ENCODE measurements around the gene DENND1A.

DENND1A gene

GRCh38 chr9:123608104-123608503 lies 321.8 kb downstream of the DENND1A start:
- no peak for DNase-seq

- no peak for DNase-seq
Observed at GRCh38 chr9:123607479-123607878, 322.4 kb downstream of the DENND1A start.

GRCh38 chr9:123606141-123606540 lies 323.8 kb downstream of the DENND1A start:
- no peak for DNase-seq

GRCh38 chr9:123605286-123605685 lies 324.6 kb downstream of the DENND1A start:
- no peak for DNase-seq

- no peak for DNase-seq
Observed at GRCh38 chr9:123604861-123605260, 325.1 kb downstream of the DENND1A start.

- no peak for DNase-seq
Observed at GRCh38 chr9:123601828-123602227, 328.1 kb downstream of the DENND1A start.

GRCh38 chr9:123599781-123600180 lies 330.1 kb downstream of the DENND1A start:
- no peak for DNase-seq

GRCh38 chr9:123597876-123598556 lies 331.9 kb downstream of the DENND1A start:
- no peak for DNase-seq

GRCh38 chr9:123597048-123597447 lies 332.9 kb downstream of the DENND1A start:
- DNase-seq = no peak

- DNase-seq = no peak
Observed at GRCh38 chr9:123591283-123591682, 338.6 kb downstream of the DENND1A start.

- DNase-seq = no peak
Observed at GRCh38 chr9:123590499-123590898, 339.4 kb downstream of the DENND1A start.

GRCh38 chr9:123589361-123590239 lies 340.3 kb downstream of the DENND1A start:
- no peak for DNase-seq

GRCh38 chr9:123586275-123586674 lies 343.7 kb downstream of the DENND1A start:
- no peak for DNase-seq

GRCh38 chr9:123584202-123585176 lies 345.4 kb downstream of the DENND1A start:
- DNase-seq = no peak

GRCh38 chr9:123583646-123584045 lies 346.3 kb downstream of the DENND1A start:
- no peak for DNase-seq

GRCh38 chr9:123571240-123571639 lies 358.7 kb downstream of the DENND1A start:
- no peak for DNase-seq

- DNase-seq = no peak
Observed at GRCh38 chr9:123568691-123569688, 360.9 kb downstream of the DENND1A start.

- DNase-seq = no peak
Observed at GRCh38 chr9:123567013-123567412, 362.9 kb downstream of the DENND1A start.

GRCh38 chr9:123564652-123565051 lies 365.3 kb downstream of the DENND1A start:
- no peak for DNase-seq

GRCh38 chr9:123562844-123563346 lies 367.0 kb downstream of the DENND1A start:
- DNase-seq = no peak

- DNase-seq = no peak
Observed at GRCh38 chr9:123561046-123561445, 368.9 kb downstream of the DENND1A start.
